K562 (cell line): ENCODE results near the gene CYP4V2. TPM values are rescaled to one million over a fixed set of nuclear protein-coding genes. Genes with fewer than 3 reads are reported as not detected.

Experiments
- NFE2L1 ChIP-seq: fragments of 450-650 bp; IDR thresholded peaks from 2 replicates; pipeline ENCODE4 v1.6.1; 2016; ENCODE audit warnings: missing genetic modification characterization, low read depth, mild to moderate bottlenecking, missing compliant biosample characterization, moderate library complexity, borderline replicate concordance
- PRPF4 ChIP-seq: fragments of 200-400 bp; formaldehyde crosslinking; IDR thresholded peaks from one replicate; pipeline ENCODE4 v1.6.1; 2017; ENCODE audit warnings: low read length, low read depth, mild to moderate bottlenecking; ENCODE audit not compliant: insufficient read depth, poor library complexity, severe bottlenecking
- SMAD1 ChIP-seq: fragments of 150-350 bp; IDR thresholded peaks from 2 replicates; pipeline ENCODE4 v1.6.1; 2014; ENCODE audit warnings: low read length, low read depth; ENCODE audit not compliant: partially characterized antibody
- TAF1 ChIP-seq: IDR thresholded peaks from 2 replicates; pipeline ENCODE4 v1.6.1; 2011; ENCODE audit warnings: mild to moderate bottlenecking, low read length, moderate library complexity; ENCODE audit not compliant: insufficient read depth, control insufficient read depth, severe bottlenecking; ENCODE audit errors: extremely low read depth
- XRCC4 ChIP-seq: IDR thresholded peaks from one replicate; pipeline ENCODE4 v1.6.1; 2011; ENCODE audit not compliant: insufficient read depth, insufficient read length; ENCODE audit errors: extremely low read depth
- polyA plus RNA-seq, 8 experiments: library from polyadenylated mRNA; depleted of rRNA in 4 of 8; stranded (reverse) in 5 of 8; unstranded in 3 of 8; fragments of >200 nt; fragmentation: Nextera tagmentation in 2 of 8; fragmentation: Illumina TruSeq in 1 of 8; extraction: Ambion mirVana in 2 of 8; extraction: Trizol in 1 of 8; gene quantifications; 2 replicates each; pipeline versions ENCODE4 v1.2.1 to v1.2.3, GENCODE V29; 2011 to 2014; ENCODE audit warnings: inconsistent platforms in 1 of 8, missing spikeins in 1 of 8
- total RNA-seq, 7 experiments: library from RNA; depleted of rRNA in 6 of 7; stranded (reverse); fragments of >200 nt in 6 of 7; fragmentation: Illumina TruSeq in 2 of 7; extraction: Trizol in 2 of 7; gene quantifications; 2 replicates each; pipeline versions ENCODE4 v1.2.1 to v1.2.3, GENCODE V29; 2011 to 2021; ENCODE audit warnings: low replicate concordance in 1 of 7
- TF ChIP-seq, protein P1 (sequence below): fragments of 150-350 bp; conservative IDR thresholded peaks from 2 replicates; pipeline ENCODE4 v1.6.1; 2014; ENCODE audit warnings: low read length
- TF ChIP-seq, protein P2 (sequence below): IDR thresholded peaks from 2 replicates; pipeline ENCODE4 v1.6.1; 2014; ENCODE audit warnings: antibody characterized with exemption

CYP4V2 gene
- total and polyA plus RNA-seq, 9 of the 15 experiments (the other 6 are each of a cell fraction or from before 2014, with no cell fraction given): 1.1 to 8.3 (median 3.9) TPM

DNA sequence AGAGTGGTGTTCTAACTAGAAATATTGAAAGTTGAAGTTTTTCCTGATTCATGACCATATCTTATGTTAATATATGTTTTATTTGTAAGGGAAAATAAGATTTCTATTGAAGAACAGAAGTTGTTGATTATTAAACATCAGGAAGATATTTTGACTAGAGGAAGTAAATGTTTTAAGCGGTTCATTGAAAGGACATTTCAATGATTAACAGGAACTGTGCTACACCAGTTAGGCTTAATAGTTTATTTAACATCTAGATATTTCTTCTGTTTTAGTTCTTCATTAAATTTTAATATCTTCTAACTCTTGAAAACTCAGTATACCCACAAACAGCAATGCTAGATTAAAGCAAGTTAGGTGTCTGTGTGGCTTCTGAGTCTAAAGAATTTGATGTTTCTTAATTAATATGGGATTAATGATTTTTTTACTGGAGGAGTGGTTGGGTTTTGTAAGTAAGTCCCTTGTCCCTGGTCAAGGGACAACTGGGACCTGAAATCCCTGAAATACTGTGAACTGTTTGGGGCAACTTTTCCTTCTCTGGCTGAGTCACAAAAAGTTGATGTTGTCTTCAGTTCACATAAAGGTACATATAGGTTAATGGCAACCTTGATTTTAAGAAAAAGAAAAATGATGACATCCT is 42.9 kb upstream of the CYP4V2 start (continued):
- TF ChIP-seq, protein P1, sequence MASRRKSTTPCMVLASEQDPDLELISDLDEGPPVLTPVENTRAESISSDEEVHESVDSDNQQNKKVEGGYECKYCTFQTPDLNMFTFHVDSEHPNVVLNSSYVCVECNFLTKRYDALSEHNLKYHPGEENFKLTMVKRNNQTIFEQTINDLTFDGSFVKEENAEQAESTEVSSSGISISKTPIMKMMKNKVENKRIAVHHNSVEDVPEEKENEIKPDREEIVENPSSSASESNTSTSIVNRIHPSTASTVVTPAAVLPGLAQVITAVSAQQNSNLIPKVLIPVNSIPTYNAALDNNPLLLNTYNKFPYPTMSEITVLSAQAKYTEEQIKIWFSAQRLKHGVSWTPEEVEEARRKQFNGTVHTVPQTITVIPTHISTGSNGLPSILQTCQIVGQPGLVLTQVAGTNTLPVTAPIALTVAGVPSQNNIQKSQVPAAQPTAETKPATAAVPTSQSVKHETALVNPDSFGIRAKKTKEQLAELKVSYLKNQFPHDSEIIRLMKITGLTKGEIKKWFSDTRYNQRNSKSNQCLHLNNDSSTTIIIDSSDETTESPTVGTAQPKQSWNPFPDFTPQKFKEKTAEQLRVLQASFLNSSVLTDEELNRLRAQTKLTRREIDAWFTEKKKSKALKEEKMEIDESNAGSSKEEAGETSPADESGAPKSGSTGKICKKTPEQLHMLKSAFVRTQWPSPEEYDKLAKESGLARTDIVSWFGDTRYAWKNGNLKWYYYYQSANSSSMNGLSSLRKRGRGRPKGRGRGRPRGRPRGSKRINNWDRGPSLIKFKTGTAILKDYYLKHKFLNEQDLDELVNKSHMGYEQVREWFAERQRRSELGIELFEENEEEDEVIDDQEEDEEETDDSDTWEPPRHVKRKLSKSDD: no peak
- TF ChIP-seq TAF1 (no peak), PRPF4 (no peak), SMAD1 (no peak), NFE2L1 (no peak), XRCC4 (no peak)
- TF ChIP-seq, protein P2, sequence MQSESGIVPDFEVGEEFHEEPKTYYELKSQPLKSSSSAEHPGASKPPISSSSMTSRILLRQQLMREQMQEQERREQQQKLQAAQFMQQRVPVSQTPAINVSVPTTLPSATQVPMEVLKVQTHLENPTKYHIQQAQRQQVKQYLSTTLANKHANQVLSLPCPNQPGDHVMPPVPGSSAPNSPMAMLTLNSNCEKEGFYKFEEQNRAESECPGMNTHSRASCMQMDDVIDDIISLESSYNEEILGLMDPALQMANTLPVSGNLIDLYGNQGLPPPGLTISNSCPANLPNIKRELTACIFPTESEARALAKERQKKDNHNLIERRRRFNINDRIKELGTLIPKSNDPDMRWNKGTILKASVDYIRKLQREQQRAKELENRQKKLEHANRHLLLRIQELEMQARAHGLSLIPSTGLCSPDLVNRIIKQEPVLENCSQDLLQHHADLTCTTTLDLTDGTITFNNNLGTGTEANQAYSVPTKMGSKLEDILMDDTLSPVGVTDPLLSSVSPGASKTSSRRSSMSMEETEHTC: no peak
